Renal cortical epithelial cell (primary cell): ENCODE results near the gene MBNL2. TPM values are rescaled to one million over a fixed set of nuclear protein-coding genes. Genes with fewer than 3 reads are reported as not detected.

Experiments used
- DNase-seq: peaks from one replicate; pipeline ENCODE4 v3.0.0-alpha.2; 2011; ENCODE audit warnings: low read depth
- total RNA-seq: library from RNA; depleted of rRNA; stranded (reverse); fragments of >200 nt; gene quantifications from 2 replicates; pipeline ENCODE4 v1.2.3, GENCODE V29; 2014

Gene MBNL2
- total RNA-seq, 1 donor from 2014 or later, result 124 TPM

DNA sequence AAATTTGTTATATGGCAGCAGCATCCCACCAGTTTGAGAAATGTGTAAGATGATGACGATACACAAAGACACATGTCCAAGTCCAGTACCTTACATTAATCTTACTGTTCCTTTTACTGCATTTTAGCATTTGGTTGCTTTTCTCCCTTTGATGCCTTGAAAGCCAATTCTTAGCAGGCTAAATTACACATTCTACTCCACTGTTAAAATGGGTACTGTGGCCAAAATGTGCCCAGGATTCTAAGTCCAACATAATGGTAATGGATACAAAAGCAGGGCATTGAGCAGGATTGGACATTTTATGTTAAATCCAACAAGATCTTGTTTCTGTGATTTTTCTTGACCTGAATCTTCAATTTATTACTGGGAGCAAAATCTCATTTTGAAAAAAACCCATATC lies 159.1 kb downstream of the MBNL2 start:
- no peak for DNase-seq

DNA sequence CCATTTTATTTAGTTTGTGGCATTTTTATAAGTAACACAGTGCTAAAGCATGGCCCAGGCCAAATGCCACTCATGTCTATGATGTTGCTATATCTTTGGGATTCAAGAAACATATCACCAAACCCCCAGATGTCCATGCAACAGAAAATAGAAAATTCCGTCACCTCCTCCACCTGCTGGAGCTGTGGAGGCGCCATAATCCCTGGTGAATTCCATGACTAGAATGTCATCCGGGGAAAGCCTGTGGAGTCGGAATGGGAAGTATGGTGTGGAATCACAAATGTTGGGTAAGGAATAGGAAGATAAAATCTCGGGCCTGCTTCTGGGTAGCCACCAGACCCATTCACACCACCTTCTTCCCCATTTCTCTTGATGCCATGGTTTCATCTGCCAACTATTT lies 160.1 kb downstream of the MBNL2 start:
- no peak for DNase-seq

DNA sequence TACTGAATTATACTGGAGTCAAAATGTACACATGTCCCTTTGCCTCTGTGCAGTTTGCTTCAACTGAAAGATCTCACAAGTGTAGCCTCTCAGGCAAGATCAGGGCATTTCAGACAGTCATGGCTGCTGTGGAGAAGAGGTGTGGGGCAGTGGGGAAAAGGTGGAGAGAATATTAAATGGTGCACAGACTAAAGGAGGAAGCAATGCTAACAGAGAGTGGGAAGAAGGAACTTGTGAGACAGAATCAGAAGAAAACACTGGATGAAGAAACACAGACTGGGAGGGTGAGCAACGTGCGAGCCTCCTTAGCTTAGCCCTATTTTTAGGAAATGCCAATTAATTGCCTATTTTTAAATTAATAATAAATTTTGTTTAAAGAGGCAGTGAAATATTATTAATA lies 162.2 kb downstream of the MBNL2 start:
- DNase-seq, result no peak

DNA sequence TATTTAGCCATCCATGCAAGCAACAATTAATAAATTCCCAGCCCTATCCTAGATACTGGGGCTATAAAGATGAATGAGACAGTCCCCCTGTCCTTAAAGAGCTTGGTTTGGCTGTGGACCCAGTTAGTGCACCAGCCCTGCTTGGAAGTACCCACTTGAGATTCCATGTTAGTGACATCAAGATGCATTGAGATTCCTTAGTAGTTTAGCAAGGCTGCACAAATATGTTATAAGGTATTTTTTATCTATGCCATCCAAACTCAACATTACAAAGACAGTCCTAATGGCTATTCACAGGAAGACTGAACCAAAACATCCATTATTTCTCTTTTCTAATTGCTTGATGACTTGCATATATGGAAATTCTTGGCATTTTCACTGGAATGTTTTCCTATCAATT lies 163.0 kb downstream of the MBNL2 start:
- no peak for DNase-seq

DNA sequence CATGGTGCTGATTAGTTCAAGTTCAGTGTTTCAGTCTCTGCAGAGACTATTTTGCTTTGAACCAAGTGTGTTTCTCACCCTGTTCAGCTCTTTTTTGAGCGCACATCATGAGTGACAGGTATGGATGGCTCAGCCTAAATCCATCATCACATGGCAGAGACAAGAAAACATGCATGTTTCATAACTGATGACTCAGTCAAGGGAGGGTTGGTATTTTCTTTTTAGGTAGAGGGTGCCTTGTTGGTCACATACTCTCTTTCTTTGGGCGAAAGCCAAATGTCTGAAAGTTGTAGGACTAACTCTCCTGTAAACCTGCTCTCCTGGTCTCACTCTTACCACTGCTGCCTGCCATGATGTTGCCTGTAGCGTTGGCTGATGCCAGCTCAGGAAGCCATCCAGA lies 163.7 kb downstream of the MBNL2 start:
- no peak for DNase-seq

DNA sequence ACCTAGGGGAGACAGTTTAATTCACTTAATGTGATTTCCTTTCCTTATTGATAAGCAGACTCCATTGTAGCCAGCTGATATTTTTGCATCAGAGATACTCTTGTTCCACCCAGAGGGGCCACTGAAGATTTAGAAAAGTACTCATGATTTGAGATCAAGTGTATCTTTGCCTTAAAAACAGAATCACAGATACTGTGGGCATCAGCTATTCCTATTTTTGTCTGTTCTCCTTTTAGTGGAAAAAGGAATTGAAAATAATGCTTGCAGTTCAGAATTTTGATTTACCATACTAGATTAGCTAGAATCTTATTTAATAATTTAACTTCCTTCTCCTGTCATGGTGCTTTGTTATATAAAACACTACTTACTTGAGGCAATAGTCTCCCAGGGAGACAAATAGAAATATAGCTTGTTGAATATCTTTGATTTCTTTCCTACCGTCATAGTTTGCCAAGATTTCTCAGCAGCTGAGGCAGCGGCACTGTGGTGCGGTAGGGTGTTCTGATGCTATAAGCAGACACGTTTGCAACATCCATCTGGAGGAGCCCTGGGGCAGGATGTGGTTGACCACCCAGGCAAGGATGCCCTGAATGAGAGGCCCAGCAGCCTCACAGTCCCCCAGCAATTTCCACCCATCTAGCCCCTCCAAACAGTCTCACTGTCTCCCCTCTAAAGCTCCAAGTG lies 164.8 kb downstream of the MBNL2 start:
- no peak for DNase-seq

DNA sequence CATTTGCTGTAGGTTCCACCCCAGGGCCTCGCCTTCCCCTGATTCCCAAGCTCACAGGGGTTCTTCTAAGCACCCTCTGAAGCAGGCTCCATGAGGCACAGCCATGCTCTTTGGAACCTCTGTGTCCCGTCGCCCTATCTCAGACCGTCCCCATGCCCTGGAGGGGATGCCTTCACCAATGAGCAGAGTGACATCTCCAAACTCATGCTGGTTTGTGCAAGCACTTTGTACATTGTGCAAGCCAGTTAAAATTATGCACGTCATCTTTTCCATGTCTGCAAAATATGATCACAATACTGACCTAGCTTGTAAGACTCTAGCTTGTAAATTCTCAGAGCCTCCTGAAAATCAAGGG lies 165.3 kb downstream of the MBNL2 start:
- DNase-seq, result no peak

DNA sequence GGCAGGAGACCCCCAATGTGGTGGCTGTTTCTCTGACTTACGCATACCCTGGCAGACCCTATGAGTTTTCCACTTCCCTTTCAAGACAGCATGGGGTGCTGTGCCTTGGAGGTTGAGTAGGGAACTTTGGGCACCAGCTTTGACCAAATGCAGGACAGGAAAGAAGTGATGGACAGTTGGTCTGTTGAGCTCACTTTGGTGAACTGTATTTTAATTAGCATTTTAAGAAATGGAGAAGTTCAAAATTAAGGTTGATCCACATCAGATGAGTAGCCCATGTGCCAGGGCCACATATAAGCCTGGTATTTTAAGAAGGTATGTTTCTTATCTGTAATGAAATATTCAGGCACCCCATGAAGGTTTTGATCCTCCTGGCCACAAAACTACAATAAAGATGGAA lies 165.8 kb downstream of the MBNL2 start:
- DNase-seq, result no peak

DNA sequence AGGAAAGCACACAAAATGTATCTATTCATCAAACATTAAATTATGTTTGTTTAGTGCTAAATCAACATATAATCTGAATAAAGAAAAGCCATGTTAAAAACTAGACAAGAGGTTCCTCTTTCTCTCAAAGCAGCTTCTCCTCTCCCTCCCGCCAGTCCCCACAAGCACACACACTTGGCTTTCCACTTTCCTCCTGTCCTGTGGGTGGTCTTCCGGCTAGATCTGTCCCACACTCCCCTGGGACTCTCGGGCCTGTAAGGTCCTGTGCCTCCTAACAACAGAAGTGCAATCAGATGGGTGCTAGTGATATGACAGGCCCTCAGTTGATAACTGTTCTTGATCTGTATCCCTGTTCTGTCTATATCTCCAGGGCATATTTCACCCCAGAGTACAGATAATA lies 166.2 kb downstream of the MBNL2 start:
- no peak for DNase-seq

DNA sequence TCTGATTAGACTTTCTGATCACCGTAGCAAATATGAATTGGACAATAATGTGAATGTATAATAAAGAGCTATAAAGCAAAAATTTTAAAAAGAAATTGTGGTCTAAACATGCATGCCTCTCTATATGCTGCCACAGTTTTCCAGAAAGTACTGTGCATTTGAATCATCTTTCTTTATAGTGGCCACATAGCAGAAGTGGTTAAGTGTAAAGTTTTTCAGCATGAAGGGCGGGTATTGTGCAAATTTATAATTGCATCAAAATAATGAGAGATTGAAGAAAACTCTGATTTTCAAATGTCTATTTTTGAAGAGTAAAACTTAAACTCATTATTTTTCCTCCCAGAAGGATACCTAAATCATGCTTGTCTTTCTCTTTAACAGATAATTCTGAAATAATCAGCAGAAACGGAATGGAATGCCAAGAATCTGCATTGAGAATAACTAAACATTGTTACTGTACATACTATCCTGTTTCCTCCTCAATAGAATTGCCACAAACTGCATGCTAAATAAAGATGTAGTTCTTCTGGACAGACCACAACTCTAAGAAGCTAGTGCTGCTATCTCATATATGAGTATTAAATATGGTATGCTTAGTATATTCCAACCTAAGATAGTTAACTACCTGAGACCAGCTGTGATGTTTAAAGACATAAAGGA lies 168.9 kb downstream of the MBNL2 start:
- no peak for DNase-seq

DNA sequence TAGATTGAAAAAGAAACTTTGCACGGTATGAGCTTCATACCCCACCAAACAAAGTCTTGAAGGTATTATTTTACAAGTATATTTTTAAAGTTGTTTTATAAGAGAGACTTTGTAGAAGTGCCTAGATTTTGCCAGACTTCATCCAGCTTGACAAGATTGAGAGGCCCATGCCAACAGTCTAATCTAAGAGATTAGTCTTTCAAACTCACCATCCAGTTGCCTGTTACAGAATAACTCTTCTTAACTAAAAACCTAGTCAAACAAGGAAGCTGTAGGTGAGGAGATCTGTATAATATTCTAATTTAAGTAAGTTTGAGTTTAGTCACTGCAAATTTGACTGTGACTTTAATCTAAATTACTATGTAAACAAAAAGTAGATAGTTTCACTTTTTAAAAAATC lies 169.9 kb downstream of the MBNL2 start:
- DNase-seq, result no peak

DNA sequence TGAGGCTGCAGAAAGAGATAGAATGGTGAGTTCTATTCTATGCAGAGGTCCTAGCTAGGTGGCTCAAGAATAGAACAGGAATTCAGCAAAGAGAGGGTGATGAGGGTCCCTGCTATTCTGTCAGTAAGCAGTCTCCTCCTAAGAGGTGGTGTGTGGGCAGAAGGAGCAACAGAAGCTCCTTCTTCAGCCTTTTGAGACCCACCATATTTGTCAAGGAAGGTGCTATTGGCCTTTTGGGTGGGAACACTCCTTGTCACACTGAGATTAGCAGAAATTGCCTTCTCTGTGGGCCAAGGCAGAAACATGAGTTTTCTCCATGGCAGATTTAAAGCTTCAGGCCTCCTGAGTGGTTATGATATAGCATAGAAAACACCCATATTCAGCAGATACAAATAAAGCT lies 172.4 kb downstream of the MBNL2 start:
- no peak for DNase-seq

DNA sequence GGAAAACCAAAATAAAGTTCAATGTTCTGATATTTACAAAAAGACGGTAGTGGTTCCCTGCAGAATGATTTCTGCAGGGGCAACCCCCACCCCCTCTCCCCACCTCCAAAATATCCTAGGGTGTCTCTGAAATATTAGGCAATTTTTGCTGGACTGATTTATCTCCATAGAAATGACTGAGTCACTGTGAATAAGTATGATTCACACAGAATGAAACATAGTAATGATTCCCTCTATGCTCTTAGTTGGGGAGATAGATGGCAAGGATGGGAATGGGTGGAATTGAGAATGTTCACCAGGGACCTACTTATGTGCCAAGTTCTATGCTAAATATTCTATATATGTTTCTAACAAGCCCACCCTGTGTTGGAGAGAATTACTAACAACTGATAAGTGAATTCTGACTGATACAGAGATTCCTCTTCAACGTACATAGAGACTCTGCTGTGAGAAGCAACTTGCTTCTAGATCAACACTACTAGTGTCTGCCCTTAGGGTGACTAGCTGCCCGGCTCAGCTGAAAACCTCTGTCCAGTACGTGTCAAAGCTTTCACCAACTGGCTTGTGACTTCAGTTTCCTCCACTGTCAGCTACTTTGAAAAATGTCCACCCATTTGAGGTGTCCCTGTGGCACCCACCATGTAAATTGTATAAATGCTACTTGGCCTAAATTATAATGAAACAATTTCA lies 173.5 kb downstream of the MBNL2 start:
- DNase-seq, result peak; percentile 4

DNA sequence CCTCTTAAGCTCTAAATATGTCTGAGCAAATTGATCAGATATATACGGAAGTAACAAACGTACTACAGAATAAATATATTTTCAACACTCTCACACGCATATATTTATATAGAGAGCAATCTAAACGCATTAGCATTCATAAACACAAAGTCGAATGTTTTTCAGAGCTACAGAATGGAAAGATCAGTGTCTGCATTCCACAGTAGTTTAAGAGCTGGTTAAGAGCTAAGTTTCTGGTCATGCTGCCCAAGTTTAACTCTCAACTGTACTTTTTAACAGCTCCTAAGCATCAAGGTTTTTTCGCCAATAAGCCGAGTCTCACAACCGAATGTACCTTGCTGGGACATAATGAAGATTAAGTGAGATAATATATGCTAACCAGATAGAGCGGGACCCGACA lies 175.1 kb downstream of the MBNL2 start:
- DNase-seq, result no peak

DNA sequence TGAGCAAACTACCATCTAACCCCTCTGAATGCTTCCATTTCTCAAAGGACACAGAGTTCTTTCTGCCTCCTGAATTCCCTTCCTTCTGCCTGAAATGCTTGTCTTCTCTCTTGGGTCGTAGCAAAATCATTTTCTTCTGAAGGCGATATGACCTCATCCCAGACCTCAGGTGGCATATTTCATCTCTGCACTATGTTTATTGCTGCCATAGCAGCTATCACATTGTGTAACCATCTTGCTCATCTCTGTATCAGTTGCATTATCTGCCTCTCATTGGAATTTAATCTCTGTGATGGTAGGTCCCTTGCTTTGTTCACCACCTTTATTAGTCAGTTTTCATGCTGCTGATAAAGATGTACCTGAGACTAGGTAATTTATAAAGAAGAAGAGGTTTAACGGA lies 179.3 kb downstream of the MBNL2 start:
- DNase-seq, result no peak

DNA sequence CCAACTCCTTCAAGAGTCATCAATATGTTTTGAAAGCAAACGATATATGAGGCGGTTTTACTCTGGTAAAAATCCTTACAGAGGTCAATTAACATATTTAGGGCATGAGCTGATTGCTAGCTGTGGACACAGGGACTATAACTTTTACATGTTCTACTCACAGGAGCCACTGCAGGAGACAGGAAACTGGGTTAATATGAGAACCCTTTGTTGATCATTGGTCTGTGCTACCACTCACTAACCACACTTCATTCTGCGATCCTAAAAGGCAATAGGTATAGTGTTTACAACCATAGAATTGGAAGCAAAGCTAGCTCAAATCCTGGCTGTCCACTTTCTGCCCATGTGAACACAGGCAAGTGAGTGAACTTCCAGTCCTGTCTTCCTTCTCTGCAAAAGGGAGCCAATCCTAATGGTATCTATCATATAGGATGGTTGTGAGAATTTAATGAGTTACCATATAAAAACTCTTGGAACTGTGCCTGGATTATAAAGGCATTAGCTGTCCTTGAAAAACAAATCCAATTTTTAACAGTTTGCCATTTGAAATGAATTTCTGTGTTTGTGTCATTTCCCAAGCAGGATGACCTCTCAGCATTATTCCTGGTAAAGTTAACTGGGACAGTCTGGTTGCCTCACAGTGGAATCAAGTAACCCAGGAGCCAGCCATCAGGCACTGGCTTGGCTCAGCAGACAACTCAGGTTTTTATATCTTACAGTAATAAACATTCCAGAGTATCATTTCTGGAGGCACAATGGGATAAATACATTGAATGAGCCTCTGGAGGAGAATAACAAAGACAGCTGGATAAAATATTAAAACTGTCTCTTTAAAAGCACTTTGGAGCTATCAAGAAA lies 182.0 kb downstream of the MBNL2 start:
- peak; percentile 34 for DNase-seq

DNA sequence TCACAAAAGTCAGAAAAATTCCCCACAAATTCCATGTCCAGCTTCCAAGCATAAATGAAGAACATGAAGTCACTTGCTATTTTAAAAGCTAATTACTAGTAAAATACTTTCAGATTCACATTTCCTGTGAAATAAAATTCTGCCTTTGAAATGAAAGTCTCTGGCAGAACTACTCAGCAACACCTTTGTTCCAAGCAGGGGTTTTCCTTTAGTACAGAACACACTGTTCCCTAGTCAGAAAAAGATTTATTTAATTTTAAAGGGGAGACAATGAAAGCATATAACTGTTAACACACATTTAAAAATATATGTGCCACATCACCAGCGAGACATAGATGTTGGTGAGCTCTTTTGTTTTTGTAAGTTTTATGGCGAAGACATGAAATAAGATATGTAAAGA lies 185.4 kb downstream of the MBNL2 start:
- DNase-seq, result no peak

DNA sequence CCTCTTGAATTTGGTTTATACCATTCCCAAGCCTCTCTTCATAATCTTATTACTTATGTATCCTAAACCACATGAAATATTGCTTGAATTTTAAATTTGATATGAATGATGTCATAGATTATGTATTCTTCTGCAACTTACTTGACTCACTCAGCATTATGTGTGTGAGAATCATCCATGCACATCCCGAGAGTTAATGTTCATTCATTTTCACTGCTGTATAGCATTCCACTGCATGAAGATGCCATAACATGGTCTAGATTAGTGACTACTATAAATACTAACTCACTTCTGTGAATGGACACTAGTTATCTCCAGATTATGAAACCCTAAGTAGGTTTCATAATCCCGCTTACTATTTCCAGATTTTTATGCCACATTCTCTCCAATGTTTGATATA lies 186.8 kb downstream of the MBNL2 start:
- no peak for DNase-seq

DNA sequence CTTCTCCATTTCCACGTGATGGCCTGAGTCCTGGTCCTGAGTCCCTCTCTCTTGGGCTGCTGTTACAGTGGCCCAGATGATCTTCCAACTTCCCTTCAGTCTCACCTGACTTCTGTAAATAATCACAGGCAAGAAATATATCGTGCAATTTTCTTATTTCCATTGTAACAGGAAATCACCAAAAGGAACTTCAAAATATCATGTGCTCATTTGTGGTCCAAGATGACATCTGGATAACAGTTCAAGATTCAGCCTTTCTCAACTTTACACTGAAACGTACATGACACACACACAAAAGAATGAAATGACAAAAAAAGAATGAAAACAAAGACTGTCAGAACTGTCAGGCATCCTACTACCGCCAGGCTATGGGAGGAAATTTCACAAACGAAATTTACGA lies 189.9 kb downstream of the MBNL2 start:
- DNase-seq, result no peak

DNA sequence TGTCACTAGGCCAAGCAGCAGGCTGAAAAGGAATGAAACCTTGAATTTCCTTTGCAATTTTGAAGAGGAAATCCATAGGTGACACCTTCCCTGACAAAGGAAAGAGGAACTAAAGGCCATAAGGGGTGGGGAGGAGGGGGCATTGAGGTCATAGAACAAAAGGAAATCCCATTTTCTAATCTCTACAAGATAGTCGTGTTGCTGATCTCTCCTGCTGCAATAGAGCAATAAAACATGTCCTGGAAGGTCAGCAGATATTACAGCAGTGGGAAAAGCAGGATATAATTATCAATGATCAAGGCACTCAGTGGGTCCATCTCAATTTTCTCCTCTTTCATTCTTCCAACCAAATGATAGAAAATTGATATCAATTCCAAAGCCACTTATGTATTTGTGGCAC lies 191.6 kb downstream of the MBNL2 start:
- no peak for DNase-seq

DNA sequence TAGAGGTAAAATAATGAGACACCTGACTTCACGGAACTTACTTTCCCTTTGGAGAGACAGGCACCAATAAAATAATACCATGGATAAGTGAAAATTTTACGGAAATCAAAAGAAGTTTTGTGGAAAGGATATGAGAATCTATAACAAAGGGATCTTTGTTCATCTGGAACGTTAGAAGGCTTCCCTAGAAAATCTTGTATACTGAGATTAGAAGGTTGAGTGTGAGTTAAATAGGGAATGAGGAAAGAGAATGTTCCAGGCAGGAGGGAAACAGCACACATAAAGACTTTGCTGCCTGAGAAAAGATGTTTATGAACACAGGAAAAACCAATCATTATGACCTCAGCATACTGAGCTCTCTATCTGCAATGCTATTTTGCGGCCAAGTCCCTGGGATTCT lies 192.3 kb downstream of the MBNL2 start:
- no peak for DNase-seq

DNA sequence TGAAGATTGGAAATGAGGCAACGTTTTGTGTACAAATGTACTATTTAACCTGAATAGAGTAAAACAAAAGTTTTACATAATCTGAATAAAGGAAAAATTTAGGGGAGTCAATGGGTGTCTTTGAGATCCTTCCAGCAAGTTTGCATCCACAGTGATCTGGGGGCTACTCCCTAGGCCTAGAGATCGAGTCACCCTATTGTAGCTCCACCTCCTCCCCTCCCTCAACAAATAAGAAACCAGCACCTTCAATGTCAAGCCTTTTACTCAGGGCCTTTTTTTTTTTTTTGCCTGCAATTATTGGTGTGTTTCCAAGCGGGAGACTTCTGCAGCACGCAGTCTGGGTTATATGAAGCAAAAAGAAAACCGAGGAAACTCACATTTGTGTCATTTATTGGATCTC lies 195.6 kb downstream of the MBNL2 start:
- DNase-seq, result no peak
